GM18909 (cell line): ENCODE data around the gene MPZL3.

Source experiments
- ATAC-seq: cut with Tn5 transposase; IDR thresholded peaks from one replicate; pipeline ENCODE4 v1.9.1; 2021; ENCODE audit warnings: mild to moderate bottlenecking; ENCODE audit not compliant: unreplicated experiment, poor library complexity

The MPZL3 gene

DNA sequence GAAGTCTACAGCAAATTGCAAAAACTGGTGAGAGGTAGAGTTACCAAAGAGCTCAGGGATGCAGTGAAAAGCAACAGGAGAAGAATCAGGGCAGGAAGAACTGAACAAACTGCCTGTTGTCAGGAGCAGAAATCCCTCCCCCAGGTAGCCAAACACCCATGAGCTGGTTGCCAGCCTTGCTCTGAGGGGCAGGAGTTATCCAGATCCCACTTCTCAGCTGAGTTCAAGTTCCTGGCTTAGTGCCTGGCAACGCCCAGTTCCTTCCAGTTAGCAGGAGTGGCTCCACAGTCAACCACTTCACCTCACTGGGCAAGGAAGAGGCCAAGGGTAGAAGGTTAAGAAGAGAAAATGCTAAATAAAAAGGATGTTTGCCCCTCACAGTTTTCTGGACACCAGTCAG lies 13.8 kb upstream of the MPZL3 start:
- no peak for ATAC-seq

DNA sequence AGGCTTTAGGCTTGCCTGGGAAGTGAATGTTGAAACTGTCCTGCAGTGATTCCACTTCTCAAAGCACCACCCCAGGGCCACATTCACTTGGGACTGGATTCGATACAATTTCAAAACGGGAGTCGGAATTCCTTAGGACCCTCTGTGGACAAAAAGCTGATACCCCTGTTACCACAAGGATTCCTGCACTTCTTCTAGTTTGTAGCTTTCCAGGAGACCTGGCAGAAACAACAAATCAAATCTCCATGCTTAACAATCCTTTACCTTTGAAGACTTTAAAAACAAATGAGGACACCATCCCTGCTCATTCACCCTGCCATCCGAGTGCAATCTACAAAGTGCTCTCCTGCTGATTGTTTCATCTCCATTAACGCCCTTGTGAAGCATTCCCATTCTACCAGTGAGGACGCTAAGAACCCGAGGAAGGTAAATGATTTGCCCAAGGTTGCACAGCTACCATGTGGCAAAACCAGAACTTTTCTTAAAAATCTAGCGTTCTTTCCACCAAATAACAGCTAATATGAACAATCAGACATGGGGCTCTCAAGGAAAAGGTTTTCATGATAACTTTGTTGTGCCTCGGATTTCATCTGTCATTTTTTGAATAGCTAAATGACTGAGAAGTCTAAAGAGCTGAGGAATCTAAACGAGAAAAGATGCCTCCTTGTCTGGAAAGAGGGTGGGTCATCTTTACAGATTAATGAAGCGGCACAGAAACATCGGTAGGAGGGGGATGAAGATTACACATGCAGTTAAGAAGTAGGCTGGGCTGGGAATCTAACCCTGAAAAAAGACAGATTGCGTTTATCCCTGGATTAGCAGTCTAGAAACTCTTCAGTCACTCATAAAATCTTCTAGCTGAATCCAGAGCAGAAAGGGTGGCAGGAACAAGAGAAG lies 12.7 kb upstream of the MPZL3 start:
- no peak for ATAC-seq

DNA sequence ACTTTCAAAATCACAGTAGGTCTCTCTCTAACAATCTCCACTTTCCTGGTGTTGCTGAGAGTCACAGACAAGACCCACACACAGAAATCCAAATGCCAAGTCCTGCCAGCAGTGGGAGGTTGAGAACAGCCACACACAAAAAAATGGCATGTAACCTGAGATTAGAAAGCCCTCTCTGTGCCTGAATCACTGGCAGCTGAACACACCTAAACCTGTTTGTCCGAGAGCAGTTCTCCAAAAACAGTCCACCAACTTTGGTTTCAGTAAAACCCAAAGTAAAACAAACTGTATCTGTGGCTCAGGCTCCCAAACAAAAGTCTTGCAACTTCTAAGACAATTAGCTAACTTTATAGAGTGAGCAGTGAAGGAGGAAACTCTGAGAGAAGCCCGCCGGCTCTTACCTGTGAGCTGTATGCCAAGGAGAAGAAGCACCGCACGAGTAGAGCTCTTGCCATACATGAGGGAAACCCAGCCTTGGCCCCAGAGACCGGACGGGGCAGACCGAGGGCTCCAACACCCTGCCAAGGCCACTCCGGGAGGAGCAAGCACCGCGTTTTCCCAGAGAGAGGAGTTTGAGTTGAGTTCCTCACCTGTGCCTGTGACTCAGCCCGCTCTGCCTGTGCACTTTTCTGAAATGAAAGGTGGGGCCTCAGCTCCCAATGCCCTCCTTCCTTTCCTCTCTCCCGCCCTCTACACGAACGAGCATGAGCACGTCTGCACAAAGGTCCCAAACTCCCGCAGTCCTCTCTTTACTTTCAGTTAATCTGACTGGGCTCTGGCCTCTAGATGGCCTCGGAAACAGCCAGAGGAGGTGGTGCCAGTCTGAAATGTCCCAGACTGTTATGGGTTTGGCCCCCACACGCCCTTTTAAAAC lies 11.8 kb upstream of the MPZL3 start, which contains the start of gene MPZL2:
Gene MPZL2, minus strand, starts transcription at position 603 of the 874 bp plus-strand sequence. Its CDS starts 144 bp downstream, at position 459.
- ATAC-seq = no peak

DNA sequence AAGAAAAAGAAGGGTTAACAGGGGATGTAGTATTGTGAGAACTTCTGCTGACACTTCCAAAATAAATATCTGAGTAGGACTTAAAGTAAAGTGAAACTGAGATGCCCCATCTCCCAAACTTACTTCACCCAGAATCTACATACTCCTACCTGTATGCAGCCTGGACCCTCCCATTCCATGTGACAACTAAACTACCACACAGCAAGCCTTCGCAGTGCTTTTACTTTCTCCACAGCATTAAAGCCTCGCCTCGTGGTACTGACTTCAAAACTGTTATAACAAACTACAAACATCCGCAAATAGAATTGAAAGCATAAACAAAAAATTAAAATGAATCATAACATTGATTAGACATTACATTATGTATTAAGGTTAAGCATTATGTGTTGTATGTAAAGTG lies 10.9 kb upstream of the MPZL3 start:
- ATAC-seq = no peak

DNA sequence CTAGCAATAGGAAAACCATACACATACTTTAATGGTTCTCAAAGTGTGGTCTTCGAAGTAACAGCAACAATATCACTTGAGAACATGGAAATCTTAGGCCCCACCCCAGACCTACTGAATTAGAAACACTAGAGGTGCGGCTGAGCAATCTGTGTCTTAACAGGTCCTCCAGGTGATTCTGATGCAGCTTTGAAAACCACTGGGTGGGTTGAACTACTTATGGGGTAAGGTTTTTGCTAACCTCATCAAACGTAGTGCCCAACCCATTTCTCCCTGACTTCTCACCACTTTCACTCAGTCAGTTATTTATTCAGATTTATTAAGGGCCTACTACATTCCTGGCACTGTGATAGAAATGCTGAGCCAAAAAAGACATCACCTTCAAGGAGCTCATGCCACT lies 8.2 kb upstream of the MPZL3 start:
- ATAC-seq = no peak

DNA sequence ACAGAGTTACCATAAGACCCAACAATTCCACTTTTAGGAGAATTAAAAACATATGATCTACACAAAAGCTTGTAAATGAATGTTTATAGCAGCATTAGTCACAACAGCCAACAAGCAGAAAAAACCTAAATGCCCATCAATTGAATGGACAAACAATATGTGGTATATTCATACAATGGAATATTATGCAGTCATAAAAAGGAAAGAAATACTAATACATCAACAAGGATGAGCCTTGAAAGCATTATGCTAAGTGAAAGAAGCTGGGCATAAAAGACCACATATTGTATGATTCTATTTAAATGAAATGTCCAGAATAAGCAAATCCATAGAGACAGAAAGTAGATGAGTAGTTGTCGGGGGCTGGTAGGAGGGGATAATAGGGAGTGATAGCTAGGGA lies 7.0 kb upstream of the MPZL3 start:
- no peak for ATAC-seq

DNA sequence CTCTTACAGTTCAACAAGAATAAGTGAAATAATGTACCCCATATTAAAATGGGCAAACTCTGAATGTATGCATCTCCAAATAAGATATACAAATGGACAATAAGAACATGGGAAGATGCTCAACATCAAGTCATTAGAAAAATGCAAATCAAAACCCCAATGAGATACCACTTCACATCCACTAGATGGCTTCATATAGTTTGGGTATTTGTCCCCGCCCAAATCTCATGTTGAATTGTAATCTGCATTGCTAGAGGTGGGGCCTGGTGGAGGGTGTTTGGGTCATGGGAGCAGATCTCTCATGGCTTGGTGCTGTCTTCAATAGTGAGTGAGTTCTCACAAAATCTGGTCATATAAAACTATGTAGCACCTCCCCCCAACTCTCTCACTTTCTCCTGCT lies 6.2 kb upstream of the MPZL3 start:
- no peak for ATAC-seq

DNA sequence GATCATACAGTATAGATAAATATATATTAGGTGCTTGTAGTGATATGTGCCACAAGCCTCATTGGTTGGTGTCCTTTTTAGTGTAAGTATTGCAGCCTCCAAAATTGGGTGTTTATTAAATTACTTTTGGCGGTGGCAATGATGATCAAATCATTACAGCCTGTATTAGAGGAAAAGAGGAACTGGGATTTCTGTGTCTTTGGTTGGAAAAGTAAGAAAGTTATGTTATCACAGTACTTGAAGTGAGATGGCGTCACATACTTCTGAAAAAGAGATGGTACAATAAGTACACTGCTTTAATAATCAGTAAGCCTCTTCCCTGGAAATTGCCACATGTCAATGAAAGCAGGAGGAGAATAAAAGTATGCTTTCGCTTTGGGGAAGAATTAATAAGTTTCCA lies 523 bp upstream of the MPZL3 start:
- no peak for ATAC-seq

DNA sequence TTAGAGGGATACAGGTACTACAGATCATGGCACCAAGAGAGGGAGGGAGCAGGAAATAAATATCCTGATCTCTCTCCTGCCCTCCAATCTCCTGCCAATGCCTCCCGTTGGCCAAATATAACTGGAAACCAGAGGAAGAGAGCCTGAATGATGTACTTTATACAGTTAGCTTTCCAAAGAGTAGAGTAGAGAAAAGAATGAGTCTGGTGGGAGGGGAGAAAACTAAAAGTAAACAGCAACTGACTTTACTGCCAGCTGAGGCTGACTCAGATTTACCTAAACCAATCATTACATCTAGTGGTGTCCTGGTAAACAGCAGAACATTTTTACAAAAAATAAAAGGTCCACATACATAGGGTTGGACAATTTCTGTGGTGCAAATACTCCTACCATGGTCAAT lies 5.1 kb downstream of the MPZL3 start:
- no peak for ATAC-seq

DNA sequence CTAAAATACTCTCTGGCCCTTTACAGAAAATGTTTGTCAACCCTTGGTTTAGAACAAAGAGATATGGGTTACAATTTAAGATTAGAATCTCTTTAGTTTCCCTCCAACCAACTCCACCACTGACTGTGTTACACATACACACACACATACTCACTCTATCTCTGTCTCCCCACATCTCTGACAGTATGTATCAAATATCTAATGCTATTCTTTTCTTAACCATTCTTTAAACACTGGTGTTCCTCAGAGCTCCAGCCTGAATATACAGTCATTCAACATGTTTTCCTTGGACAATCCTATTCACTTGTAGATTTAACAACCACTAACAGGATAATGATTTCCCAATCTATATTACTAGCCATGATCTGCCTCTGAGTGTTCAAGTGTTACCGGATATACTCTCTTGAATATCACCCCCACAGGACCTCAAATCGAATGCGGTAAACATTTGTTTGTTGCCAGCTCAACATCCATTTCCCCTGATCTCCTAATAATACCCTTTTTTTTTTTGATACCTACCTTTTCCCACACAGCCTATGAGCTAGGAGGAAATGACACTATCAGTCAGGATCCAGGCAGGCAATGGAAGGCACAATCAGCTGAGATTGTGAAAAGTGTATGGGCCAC lies 6.1 kb downstream of the MPZL3 start:
- ATAC-seq = no peak

DNA sequence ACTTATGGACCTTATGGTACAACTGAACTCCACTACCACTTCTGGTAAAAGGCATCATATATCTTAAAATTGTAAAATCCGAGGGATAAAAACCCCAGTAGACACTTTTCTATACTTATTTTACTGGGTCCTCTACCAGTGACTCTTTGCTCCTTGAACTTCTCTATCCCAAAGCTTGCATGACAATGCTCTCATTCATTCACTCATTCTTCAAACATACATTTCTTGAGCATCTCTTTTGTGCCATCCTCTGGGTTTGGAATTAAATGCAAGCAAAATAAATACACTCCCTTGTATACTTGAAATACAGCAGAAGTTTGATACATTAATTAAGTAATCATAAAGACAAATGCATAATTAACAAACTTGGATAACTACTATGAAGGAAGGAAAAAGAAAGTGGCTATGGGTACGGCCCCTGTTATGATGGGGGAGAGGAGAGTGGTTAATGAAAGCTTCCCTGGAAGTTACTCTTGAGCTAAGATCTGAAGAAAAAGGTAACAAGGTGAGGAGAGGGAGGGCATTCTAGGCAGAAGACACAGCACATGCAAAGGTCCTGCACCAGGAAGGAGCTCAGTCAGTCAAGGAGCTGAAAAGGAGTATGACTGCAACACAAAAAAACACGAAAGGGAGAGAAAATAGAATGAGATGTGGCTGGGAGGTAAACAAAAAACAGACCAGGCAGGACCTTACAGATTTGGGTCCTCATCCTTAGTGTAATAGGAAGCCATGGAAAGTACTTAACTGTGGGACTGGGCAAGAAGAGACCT lies 8.0 kb downstream of the MPZL3 start:
- no peak for ATAC-seq

DNA sequence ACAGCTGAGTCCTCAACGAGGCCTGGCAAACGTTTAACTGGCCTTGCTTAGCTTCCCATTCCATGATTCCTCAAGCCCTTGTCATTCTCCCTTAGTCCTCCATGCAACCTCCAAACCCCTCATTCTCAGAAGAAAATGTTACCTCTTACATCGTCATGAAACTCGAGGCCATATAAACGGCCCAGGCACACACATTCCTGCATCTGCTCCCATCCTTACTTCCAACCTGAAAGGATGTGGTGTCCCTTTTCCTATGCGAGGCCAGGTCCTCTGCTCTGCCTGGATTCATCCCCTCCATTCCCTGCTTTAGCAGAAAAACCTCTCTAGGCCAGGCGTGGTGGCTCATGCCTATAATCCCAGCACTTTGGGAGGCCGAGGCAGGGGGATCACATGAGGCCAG lies 9.0 kb downstream of the MPZL3 start:
- no peak for ATAC-seq

DNA sequence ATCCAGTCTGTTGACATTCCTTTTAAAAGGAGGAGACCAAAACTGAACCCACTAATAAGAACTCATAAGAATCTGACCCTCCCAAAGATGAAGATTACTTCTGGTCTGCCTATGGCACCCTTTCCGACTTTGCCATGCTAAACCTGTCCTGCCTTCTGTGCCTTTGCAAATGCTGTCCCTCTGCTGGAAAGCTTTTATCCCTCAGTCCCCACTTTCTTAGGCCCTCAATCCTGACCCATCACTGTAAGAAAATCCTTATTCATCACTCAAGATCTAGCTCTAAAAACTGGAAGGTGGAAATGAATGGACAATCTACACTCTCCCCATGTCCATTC lies 10.4 kb downstream of the MPZL3 start:
- ATAC-seq = no peak

DNA sequence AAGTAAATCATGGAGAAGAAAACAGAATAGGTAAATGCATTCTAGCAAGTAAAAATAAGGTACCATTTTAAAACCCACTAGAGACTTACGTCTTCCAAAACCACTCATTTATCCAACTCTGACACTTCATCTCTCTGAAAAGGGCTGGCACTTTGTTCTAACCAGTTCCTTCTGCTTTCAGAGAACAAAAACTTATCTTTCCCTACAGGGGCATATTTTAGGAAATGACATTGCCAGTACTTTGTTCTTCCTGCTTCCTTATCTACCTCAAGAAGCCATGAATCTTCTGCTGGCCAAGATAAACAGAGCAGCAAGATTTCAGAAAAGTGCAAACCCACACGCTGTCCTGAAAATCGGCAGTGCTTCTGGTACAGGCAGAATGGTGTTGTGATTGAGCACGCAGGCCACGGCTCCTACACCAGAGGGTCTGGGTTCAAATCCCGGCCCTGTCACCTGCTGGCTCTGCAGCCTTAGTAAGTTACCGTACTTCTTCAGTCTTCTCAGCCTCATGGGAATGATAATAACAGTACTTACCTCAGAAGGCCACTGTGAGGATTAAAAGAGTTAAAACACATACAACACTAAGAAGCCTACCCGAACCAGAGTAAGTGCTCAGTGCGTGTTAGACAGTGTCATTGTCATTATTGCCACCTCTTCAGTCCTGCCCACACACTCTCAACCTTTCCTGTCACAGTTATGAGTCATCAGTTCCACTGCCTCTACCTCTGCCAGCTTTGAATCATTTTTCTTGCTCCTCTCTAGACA lies 11.0 kb downstream of the MPZL3 start:
- ATAC-seq = peak; percentile 87

DNA sequence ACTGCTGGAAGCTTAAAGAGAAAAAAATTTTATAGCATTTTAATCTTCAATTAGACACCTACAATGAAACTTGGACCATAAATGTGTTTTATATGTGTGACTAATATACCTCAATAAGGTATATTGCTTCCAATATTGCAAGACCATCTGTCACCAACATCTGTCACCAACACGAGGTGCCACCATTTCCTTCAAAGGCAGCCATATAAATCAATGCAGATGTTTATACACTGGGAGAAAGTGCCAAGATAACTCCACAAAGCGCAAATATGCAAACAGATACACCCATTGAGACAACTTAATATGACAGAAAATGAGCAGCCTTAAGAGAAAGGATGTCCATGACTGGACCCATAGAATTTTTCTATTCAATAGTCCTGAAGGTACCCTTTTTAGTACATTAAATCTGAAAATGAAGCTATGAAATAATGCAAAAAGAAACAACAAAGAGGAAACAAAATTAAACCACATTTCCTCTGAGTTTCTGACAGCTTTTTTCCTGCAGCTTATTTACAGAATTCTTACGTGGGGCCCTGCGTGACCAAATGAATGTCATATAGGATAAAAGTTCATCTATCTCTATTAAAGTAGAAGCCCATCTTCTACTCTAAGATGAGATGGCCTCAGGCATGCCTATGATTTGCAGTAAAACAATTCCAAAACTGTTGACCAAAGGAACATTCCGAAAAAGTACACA lies 12.5 kb downstream of the MPZL3 start:
- no peak for ATAC-seq

DNA sequence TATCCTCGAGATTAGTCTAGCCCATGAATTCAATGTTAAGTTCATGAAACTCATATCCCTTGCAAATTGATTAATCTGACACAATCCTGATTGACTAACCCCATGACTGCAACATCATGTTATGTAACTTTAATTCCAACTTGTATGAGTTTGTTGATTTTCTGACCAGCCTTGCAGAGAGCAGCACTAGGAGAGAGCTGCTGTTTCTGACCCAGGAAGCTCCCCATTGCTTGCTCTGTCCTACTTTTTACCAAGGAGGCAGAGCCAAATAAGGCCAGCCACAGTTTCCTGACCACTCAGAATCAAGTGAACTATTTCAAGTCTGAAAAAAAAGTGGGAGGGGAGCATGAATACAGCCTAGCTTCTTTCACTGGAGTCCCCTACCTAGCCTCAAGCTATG lies 13.2 kb downstream of the MPZL3 start:
- ATAC-seq = no peak

DNA sequence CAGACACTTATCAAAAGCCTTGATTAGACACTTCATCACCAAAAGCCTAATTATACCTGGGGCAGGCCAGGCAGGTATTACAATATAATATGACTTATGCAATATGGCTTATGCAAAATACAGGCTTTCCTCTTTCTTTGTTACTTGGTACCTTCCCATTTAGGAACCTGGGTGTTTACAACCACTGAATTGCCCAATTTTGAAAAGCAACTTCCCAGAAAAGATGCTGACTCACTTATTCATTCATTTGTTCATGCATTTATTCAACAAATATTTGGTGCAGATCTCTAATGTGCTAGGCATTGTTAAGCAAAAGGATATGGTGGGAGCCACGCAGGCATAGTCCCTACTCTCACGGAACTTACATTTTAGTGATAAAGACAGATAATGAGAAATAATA lies 13.7 kb downstream of the MPZL3 start:
- ATAC-seq = no peak

DNA sequence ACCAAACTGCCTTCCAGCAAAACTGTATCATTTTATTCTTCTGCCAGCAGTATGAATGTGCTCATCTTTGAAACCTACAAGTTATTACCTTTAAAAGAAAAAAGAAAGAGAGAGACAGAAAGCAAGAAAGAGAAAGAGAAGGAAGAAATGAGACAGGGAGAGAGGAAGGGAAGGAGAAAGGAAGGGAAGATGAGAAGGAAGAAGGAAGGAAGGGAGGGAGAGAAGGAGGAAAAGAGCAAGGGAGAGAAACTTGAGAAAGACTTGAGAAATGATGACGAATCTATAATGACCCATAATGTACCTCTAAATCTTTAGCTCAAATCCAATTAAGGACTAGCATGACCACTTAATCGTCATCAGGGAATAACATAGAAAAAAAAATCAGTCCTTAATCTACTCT lies 16.0 kb downstream of the MPZL3 start:
- ATAC-seq = no peak

DNA sequence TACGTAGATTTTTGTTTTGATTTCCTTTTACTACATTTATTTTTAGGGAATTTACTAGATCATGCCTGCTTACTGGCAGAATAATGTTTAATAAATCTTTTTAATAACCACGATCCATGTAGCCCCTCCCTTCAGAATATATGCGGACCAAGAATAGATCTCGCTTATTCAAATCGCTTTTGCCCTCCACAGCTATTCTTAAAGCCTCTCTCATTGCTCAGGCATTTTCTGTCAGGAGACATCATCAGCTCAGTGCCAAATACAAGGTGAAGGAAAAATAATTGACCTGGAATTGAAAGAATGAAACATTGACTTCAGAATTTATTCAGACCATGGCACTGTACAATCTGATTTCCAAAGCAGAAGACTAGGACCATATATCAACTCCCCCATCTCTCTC lies 17.3 kb downstream of the MPZL3 start:
- ATAC-seq = no peak
